GM18526 (cell line): ENCODE data around the gene KPNA4.

Experiments used
- POLR2A ChIP-seq: IDR thresholded peaks from 3 replicates; pipeline ENCODE4 v1.6.1; 2011; ENCODE audit not compliant: insufficient read length; ENCODE audit errors: extremely low read depth

KPNA4 gene

DNA sequence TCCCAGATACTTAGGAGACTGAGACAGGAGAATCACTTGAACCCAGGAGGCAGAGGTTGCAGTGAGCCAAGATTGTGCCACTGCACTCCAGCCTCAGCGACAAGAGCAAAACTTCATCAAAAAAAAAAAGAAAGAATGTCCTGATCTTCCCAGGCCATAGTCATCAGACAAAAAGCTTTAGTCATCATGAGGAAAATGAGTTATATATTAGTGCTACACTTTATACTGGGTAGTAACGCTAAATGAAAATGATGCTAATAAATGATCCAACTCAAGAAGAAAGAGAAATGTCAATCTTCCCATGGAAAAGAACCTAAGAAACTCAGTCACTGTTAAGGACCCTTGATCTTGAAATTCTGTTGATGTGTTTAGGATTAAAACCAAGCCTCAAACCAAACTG, 89.5 kb downstream of the KPNA4 start:
- TF ChIP-seq POLR2A: no peak

DNA sequence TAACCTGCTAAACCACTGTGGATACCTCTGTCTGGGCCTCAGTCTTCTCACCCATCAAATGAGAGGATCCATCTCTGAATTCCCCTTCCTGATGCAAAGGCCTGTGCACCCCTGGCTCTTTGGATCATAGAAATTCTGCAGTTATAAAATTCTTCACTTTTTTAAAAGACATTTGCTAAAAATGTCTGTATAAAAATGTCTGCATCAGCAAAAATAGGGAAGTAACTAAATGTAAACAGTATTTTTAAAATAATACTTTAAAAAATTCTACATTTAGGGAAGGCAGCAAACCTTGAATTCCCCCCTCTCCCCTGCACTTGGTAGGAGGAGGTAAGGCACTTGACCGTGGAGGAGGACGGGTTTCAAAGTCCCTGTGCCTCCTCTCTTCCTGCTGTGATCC, 90.2 kb downstream of the KPNA4 start:
- TF ChIP-seq POLR2A: no peak

DNA sequence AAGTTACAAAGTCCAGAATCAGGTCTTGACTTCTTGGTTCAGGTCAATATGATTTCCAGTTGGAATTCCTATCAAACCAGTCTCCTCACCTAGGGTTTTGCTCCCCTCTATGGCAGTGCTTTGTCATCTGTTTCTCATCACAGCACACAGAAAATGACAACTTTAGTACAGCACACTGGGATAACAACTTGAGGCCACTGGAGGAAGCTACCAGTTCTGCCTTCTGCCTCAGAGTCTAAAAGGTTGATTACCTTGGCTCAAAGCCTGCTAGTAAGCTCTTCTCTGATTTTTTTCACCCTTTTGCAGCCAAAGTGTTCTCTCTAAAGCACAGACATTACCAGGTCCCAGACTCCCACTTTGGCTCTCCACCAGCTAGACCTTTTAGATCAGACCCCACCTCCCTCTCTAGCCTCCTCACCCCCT, 90.9 kb downstream of the KPNA4 start:
- no peak for TF ChIP-seq POLR2A

DNA sequence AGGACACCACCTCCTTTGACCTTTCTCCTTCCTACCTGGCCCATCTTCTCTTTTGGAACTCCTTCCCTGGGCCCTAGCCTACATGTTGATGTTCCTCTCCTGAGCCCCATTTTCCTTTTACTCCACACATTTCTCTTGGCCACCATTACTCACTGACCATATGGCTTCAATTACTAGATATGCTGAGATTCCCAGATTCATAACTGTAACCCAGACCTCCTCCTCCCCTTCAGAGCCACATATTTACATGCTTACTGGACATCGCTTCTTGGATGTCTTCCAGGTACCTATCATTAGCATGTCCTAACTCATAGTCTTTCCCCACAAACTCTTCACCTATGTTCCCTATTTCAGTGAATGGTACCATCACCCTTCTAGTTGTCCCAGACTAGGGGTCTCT, 91.4 kb downstream of the KPNA4 start:
- no peak for TF ChIP-seq POLR2A

DNA sequence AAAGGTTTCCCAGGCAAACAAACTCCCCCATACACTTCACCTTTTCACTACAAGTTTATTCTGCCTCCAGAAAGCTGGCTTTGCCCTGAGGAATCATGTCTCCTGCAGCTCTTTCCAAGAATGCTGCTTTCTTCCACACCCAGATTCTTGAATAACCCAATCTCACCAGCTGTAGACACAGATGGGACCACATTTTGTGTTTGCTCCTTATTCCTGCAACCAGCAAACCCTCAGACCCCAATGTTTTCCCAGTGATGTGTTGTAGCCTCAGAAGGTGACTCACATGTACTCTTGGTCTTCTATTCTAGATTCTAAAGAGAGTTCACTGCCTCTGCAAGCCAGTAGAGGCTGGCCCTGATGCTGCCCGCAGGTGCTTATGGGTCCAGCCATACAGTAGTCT, 92.2 kb downstream of the KPNA4 start:
- TF ChIP-seq POLR2A: no peak

DNA sequence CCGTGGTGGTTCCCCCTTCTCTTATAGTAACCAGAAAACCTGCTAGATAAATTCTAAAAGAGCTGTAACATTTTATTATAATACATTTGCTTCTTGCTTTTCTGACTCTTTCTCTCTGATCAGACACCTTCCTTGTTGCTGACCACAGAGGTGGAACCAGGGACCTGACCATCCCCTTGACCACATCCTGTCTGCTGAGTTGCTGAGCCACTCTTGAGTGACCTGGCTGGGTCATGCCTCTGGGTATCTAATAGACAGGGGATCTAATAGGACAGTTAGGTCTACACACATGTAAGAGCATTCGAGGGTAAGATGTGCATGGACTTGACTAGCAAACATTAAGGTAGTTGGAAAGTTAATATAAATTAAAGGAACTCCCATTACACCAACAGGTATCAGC, 93.0 kb downstream of the KPNA4 start:
- TF ChIP-seq POLR2A: no peak

DNA sequence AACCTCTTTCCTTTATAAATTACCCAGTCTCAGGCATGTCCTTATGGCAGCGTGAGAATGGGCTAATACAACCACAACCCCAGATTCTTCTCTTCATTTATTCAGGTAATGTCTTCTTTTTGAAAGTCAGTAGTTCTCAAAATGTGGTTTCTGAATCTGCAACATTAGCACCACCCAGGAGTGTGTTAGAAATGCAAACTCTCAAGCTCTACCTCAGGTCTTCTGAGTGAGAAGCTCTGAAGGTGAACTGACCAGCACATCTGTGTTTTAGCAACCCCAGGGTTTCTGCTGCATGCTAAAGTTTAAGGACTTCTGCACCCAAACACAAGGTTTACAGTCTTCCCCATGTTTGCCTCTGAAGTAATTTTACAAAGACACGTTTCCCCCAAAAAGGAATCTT, 93.5 kb downstream of the KPNA4 start:
- no peak for TF ChIP-seq POLR2A

DNA sequence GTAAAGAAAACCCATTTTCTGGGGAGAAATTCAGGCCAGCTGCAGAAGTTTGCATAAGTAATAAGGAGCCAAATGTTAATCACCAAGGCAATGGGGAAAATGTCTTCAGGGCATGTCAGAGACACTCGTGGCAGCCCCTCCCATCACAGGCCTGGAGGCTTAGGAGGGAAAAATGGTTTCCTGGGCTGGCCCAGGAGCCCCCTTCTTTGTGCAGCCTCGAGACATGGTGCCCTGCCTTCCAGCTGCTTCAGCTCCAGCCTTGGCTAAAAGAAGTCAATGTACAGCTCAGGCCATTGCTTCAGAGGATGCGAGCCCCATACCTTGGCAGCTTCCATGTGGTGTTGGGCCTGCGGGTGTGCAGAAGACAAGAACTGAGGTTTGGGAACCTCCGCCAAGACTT, 95.2 kb downstream of the KPNA4 start:
- no peak for TF ChIP-seq POLR2A

DNA sequence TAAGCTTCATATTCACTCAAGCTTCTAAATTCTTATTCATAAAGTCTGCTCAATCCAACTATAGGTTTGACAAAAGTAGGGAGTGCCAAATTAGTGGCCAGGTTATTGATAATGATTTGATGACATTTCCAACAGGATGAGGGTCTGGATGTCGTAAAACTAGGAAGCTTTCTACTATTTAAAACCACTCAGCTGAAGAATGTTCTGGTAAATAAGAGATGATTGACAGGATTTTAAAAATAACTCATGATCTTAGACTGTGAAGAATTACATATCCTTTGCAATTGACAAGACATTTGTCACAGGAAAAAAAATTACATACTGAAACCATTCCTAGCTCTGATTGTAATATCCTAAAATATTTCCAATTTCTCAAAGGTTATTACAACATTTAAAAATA, 100.4 kb downstream of the KPNA4 start:
- TF ChIP-seq POLR2A: no peak

DNA sequence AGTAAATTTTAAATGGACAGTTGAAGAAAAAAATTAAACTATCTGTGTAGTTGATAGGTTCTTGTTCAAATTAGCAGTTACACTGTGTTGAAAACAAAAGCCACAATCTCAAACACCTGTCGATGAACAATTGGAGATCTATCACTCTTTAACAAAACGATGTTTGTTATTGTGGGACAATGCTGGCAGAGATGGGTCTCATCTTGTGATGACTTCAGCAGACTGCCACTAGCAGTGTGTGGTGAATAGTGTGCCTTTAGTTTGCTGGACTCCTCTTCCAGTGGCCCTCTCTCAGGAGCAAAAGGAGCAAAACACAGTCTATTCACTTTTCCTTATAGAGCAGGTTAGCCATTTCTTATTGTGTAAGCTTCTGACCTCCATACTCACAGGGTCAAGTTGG, 101.0 kb downstream of the KPNA4 start:
- no peak for TF ChIP-seq POLR2A

DNA sequence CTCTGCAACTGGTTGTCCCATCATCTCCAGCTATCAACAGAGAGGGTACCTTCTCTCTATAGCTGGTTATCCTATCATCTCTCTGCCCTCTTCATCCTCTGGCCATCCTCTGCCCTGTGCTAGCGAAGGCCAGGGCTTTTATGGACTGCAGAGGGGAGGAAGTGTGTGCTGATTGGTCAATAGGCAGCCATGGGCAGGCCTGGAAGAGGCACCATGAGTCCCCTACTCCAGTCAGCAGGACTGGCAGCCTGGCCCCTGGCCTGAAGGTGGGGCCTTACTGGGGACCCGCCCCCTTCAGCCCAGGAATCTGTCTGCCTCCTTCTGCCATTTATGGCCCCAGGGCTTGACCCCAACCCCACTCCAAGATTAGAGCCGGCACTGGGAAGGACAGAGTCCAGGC, 105.3 kb downstream of the KPNA4 start:
- no peak for TF ChIP-seq POLR2A

DNA sequence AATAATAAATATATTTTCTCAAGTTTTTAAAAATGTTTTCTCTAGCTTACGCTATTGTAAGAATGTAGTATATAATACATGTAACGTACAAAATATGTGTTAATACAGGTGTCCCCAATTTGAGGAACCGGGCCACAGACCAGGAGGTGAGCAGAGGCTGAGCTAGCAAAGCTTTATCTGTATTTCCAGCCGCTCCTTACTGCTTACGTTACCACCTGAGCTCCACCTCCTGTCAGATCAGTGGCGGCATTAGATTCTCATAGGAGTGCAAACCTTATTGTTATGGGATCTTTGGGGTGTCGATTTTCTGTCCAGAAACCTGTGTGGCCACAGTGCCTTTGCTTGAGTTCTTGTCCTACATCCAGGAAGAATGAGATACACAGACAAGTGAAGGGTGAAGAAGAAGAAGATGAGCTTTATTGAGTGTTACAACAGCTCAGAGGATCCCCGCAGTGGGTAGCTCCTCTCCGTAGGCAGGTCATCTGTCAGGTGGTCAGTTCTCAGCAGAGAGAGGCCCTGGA, 105.9 kb downstream of the KPNA4 start:
- no peak for TF ChIP-seq POLR2A

DNA sequence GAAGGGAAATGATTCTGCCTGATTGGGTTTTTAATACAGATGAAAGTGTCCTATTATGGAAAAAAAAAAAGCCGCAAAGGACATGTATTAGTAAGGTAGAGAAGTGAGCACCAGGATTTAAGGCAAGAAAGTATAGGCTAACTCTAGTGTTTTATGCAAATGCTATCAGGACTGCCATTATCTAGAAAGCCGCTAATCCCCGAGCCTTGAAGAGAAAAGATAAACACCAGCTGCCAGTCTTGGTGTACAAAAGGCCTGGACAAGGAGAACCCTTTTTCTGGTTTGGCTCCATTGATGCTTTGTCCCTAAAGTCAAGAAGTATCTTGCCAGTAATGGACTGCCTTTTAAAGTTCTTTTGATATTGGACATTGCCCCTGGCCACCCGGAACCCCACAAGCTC, 107.2 kb downstream of the KPNA4 start:
- no peak for TF ChIP-seq POLR2A

DNA sequence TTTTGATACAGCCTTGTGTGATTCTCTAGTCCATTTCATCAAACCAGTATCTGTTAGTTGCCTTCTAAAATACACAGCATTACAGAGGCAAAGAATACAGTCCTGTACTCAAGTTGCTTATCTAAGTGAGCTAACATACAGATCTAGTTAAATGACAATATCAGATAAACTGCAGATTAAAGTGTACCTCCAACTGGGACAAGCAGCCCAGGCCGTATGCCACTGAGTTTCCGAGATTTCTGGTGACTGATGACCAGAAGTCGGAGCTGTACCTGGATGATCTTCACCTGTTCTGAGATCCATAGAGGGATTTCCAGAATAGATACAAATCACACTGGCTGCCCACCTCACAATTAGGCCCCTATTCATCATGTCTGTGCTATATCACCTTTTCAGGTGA, 109.5 kb downstream of the KPNA4 start:
- no peak for TF ChIP-seq POLR2A

DNA sequence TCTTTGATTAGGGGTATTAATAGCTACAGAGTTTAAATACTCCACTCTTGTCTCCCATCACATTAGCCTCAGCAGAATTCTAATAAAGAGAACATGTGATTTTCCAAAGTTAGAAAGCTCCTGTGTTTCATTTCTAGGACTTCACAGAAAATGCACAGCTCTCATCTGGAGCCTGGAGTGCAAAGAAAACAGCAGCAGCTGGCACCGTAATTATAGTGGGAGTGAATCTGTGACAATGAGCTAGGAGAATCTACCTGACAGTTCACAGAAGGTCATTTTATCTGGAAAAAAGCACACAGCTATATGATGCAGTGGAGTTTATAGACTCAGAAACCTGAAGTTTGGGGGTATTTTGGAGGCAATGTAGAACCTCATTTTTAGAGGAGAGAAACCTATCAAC, 110.4 kb downstream of the KPNA4 start:
- TF ChIP-seq POLR2A: no peak

DNA sequence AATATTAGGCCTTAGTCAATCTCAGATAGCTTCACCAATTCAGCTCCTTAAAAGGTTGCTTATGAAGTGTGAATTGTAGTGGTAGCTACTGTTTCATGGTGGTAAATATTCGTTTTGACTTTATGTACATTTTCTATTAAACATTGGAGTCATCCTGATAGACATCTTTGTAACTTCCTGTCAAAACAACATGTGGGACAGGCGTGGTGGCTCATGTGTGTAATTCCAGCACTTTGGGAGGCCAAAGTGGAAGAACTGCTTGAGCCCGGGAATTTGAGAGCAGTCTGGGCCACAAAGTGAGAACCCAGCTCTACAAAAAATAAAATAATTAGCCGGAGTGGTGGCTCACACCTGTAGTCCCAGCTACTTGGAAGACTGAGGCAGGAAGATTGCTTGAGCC, 113.8 kb downstream of the KPNA4 start:
- no peak for TF ChIP-seq POLR2A

DNA sequence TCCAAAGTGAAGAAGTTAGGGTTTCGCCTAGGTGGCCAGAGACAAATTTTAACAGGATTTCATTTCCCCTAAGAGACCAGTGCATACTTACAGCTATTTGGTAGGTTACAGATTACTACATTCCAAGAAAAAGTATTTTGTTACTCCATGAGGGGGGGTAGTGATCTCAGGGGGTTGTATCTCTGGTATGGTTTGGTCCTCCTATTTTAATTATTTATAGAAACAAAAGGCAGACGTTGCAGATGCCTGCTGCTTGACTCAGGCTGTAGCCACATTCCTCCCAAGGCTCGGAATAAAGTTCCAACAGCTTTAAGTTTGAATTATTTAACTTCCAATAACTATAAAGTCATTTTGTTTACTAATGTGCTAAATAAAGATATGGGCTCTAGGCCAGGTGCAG, 114.5 kb downstream of the KPNA4 start:
- no peak for TF ChIP-seq POLR2A
